H1 (cell line): ENCODE results near the gene ERMN. TPM values are rescaled to one million over a fixed set of nuclear protein-coding genes. Genes with fewer than 3 reads are reported as not detected.

Source experiments
- CTCF ChIA-PET: fragments of 300-600 bp; sonication (Branson Sonifier 250); formaldehyde crosslinking; loops from one replicate; lab custom pipeline; 2021; ENCODE audit not compliant: partially characterized antibody; lab: Charles Lee
- POLR2A ChIA-PET: fragments of 300-600 bp; sonication (Branson Sonifier 250); formaldehyde crosslinking; loops from one replicate; lab custom pipeline; 2021; ENCODE audit warnings: inconsistent platforms; ENCODE audit not compliant: partially characterized antibody; lab: Charles Lee
- DNase-seq, 2 experiments: peaks; one replicate each; pipeline versions ENCODE4 v3.0.0 to v3.0.0-alpha.2; 2010 to 2022; ENCODE audit warnings: low spot score in 2 of 2, low read depth in 1 of 2, mixed read lengths in 1 of 2
- FAIRE-seq: peaks from 2 replicates; lab custom pipeline; 2011; peaks lifted over from hg19 to GRCh38; lab: Jason Lieb, UNC
- H2AFZ ChIP-seq: 2 replicates; pipeline ENCODE4 v1.8.1; 2012; ENCODE audit warnings: low read length, inconsistent platforms
- H2AK5ac ChIP-seq: 2 replicates; pipeline ENCODE4 v1.6.1; 2013; ENCODE audit warnings: low read depth, low read length
- H2BK120ac ChIP-seq: replicated peaks from 2 replicates; pipeline ENCODE3; 2013; ENCODE audit warnings: low read depth, low read length, inconsistent platforms
- H2BK12ac ChIP-seq: 2 replicates; pipeline ENCODE4 v1.6.1; 2013; ENCODE audit warnings: low read depth, low read length
- H2BK15ac ChIP-seq: 2 replicates; pipeline ENCODE4 v1.6.1; 2013; ENCODE audit warnings: low read length
- H2BK20ac ChIP-seq: 2 replicates; pipeline ENCODE4 v1.6.1; 2013; ENCODE audit warnings: low read length
- H2BK5ac ChIP-seq: 2 replicates; pipeline ENCODE4 v1.6.1; 2013; ENCODE audit warnings: low read depth, low read length
- H3K14ac ChIP-seq: 2 replicates; pipeline ENCODE4 v1.6.1; 2013; ENCODE audit warnings: inconsistent platforms; ENCODE audit not compliant: insufficient read length
- H3K18ac ChIP-seq: 2 replicates; pipeline ENCODE4 v1.6.1; 2013; ENCODE audit warnings: low read length; ENCODE audit errors: extremely low read depth
- H3K23ac ChIP-seq: 2 replicates; pipeline ENCODE4 v1.6.1; 2013; ENCODE audit warnings: inconsistent platforms; ENCODE audit not compliant: insufficient read length
- H3K23me2 ChIP-seq: 2 replicates; pipeline ENCODE4 v1.6.1; 2013; ENCODE audit warnings: low read depth, low read length
- H3K27ac ChIP-seq: 2 replicates; pipeline ENCODE4 v1.6.1; 2011; ENCODE audit warnings: low read depth, low read length, inconsistent platforms
- H3K27me3 ChIP-seq, 4 experiments: replicated peaks in 1 of 4; 1 replicate in 1 of 4; 2 replicates in 3 of 4; pipeline versions ENCODE4 v1.6.1 to v1.8.1; 2011 to 2013; ENCODE audit warnings: low read length in 3 of 4, mild to moderate bottlenecking in 3 of 4, inconsistent platforms in 2 of 4, mixed read lengths in 2 of 4, moderate library complexity in 1 of 4; ENCODE audit not compliant: control insufficient read depth in 3 of 4, insufficient read depth in 3 of 4; ENCODE audit errors: extremely low read depth in 1 of 4
- H3K36me3 ChIP-seq, 4 experiments: 2 replicates each; pipeline versions ENCODE4 v1.6.1 to v1.8.1; 2011 to 2013; ENCODE audit warnings: mild to moderate bottlenecking in 4 of 4, low read length in 3 of 4, moderate library complexity in 2 of 4, control low read depth in 1 of 4, inconsistent platforms in 1 of 4; ENCODE audit not compliant: insufficient read depth in 4 of 4, control insufficient read depth in 2 of 4
- H3K4ac ChIP-seq: replicated peaks from 2 replicates; pipeline ENCODE3; 2013; ENCODE audit warnings: low read length, low read depth, mixed read lengths, inconsistent platforms; ENCODE audit not compliant: insufficient read length
- H3K4me1 ChIP-seq, 4 experiments: replicated peaks in 1 of 4; 1 replicate in 1 of 4; 2 replicates in 3 of 4; pipeline versions ENCODE4 v1.6.1 to v1.8.1; 2011 to 2013; ENCODE audit warnings: low read length in 3 of 4, inconsistent platforms in 2 of 4, mixed read lengths in 1 of 4; ENCODE audit not compliant: insufficient read depth in 4 of 4, control insufficient read depth in 3 of 4
- H3K4me2 ChIP-seq, 2 experiments: 2 replicates each; pipeline versions ENCODE4 v1.6.1 to v1.8.1; 2011 to 2013; ENCODE audit warnings: low read depth in 2 of 2, low read length in 2 of 2, control low read depth in 1 of 2, inconsistent platforms in 1 of 2, mild to moderate bottlenecking in 1 of 2; ENCODE audit not compliant: insufficient read depth in 1 of 2
- H3K4me3 ChIP-seq, 4 experiments: fragments of 200-600, 300-600 bp in 1 of 4; sonication (generic), shearing (Covaris generic), sonication (Bioruptor Twin) in 1 of 4; 2 replicates each; pipeline versions ENCODE4 v1.5.1 to v1.8.1; 2011 to 2016; ENCODE audit warnings: low read length in 4 of 4, low read depth in 3 of 4, control low read depth in 2 of 4, inconsistent platforms in 2 of 4, mild to moderate bottlenecking in 2 of 4, mixed read lengths in 1 of 4, moderate library complexity in 1 of 4; ENCODE audit not compliant: insufficient read depth in 2 of 4; ENCODE audit errors: extremely low read depth in 1 of 4
- H3K56ac ChIP-seq: replicated peaks from 2 replicates; pipeline ENCODE3; 2013; ENCODE audit warnings: low read depth, mild to moderate bottlenecking, mixed read lengths, low read length, inconsistent platforms; ENCODE audit not compliant: insufficient read length
- H3K79me1 ChIP-seq: 2 replicates; pipeline ENCODE4 v1.6.1; 2013; ENCODE audit warnings: low read depth, low read length, control low read depth
- H3K79me2 ChIP-seq, 2 experiments: 2 replicates each; pipeline versions ENCODE4 v1.6.1 to v1.8.1; 2012 to 2013; ENCODE audit warnings: low read length in 2 of 2, mild to moderate bottlenecking in 2 of 2, inconsistent platforms in 1 of 2; ENCODE audit not compliant: insufficient read depth in 2 of 2, control insufficient read depth in 1 of 2
- H3K9ac ChIP-seq, 4 experiments: replicated peaks in 1 of 4; 1 replicate in 1 of 4; 2 replicates in 3 of 4; pipeline versions ENCODE4 v1.6.1 to v1.8.1; 2011 to 2013; ENCODE audit warnings: low read depth in 3 of 4, low read length in 3 of 4, control low read depth in 2 of 4, mild to moderate bottlenecking in 2 of 4, moderate library complexity in 2 of 4, inconsistent platforms in 1 of 4; ENCODE audit errors: extremely low read depth in 1 of 4
- H3K9me3 ChIP-seq, 2 experiments: 2 replicates each; pipeline versions ENCODE4 v1.6.1 to v1.8.1; 2012 to 2013; ENCODE audit warnings: mild to moderate bottlenecking in 2 of 2, moderate library complexity in 2 of 2, control low read depth in 1 of 2, inconsistent platforms in 1 of 2, low read depth in 1 of 2, low read length in 1 of 2, mixed read lengths in 1 of 2; ENCODE audit not compliant: insufficient read depth in 2 of 2
- H4K20me1 ChIP-seq, 2 experiments: replicated peaks in 1 of 2; 2 replicates each; pipeline versions ENCODE3 to v1.8.1; 2011 to 2013; ENCODE audit warnings: inconsistent platforms in 2 of 2, low read length in 2 of 2, mild to moderate bottlenecking in 1 of 2; ENCODE audit not compliant: insufficient read depth in 2 of 2, control insufficient read depth in 1 of 2
- H4K5ac ChIP-seq: 2 replicates; pipeline ENCODE4 v1.6.1; 2013; ENCODE audit warnings: low read length, low read depth, mixed read lengths, inconsistent platforms; ENCODE audit not compliant: insufficient read length
- H4K8ac ChIP-seq: 2 replicates; pipeline ENCODE4 v1.8.0; 2013; ENCODE audit warnings: mild to moderate bottlenecking, moderate library complexity, low read length, inconsistent platforms; ENCODE audit not compliant: insufficient read depth; ENCODE audit errors: extremely low read depth
- H4K91ac ChIP-seq: replicated peaks from 2 replicates; pipeline ENCODE3; 2013; ENCODE audit warnings: low read length, mixed read lengths, inconsistent platforms; ENCODE audit not compliant: insufficient read length
- CBX5 ChIP-seq: fragments of 300-800, 300-1000 bp; sonication (generic); IDR thresholded peaks from 2 replicates; pipeline ENCODE4 v1.7.1; 2016; ENCODE audit warnings: antibody characterized with exemption, low read length, low read depth
- CHD1 ChIP-seq: IDR thresholded peaks from 2 replicates; pipeline ENCODE4 v1.6.1; 2012; ENCODE audit warnings: low read depth, low read length, improper control_type of control experiment
- FOSL1 ChIP-seq: IDR thresholded peaks from 2 replicates; pipeline ENCODE4 v1.6.1; 2011; ENCODE audit warnings: mild to moderate bottlenecking, low read depth, low read length, moderate library complexity; ENCODE audit not compliant: insufficient read depth
- NANOG ChIP-seq: IDR thresholded peaks from 2 replicates; pipeline ENCODE4 v1.6.1; 2011; ENCODE audit warnings: low read length, low read depth, mild to moderate bottlenecking, inconsistent platforms; ENCODE audit not compliant: insufficient read depth, poor library complexity, severe bottlenecking
- SP4 ChIP-seq: IDR thresholded peaks from 2 replicates; pipeline ENCODE4 v1.6.1; 2012; ENCODE audit warnings: low read length, inconsistent platforms
- TAF1 ChIP-seq: IDR thresholded peaks from 2 replicates; pipeline ENCODE4 v1.6.1; 2011; ENCODE audit warnings: mild to moderate bottlenecking, low read depth, low read length
- WGBS, 2 experiments: shearing (Covaris generic) in 1 of 2; methylation state at CpG; one replicate each; pipeline versions ENCODE4 v1.1.6 to v1.1.7; 2013 to 2015; ENCODE audit warnings: low lambda C conversion rate in 2 of 2, mixed read lengths in 2 of 2, inconsistent platforms in 1 of 2, low coverage in 1 of 2, missing lambda C conversion rate in 1 of 2; ENCODE audit not compliant: insufficient replicate concordance in 2 of 2, insufficient coverage in 1 of 2, insufficient read length in 1 of 2; ENCODE audit errors: extremely low coverage in 1 of 2, missing lambda C conversion rate in 1 of 2; 5-methylcytosine and 5-hydroxymethylcytosine counted together
- polyA plus RNA-seq, 7 experiments: library from polyadenylated mRNA; depleted of rRNA in 3 of 7; stranded (reverse) in 5 of 7; unstranded in 2 of 7; fragments of >200 nt in 5 of 7; fragments of 200-250 nt in 2 of 7; gene quantifications; 1 replicate in 5 of 7; 2 replicates in 1 of 7; 4 replicates in 1 of 7; pipeline versions ENCODE4 v1.2.1 to v1.2.3, GENCODE V29; 2011 to 2013; ENCODE audit warnings: missing spikeins in 2 of 7, mixed read lengths in 2 of 7
- total RNA-seq: library from RNA; stranded (reverse); fragmentation: NEBNext Ultra II Directional; extraction: Animal tissue kit (Norgen Biotek cat#: 25700); gene quantifications from 2 replicates; pipeline ENCODE4 v1.2.1, GENCODE V29; 2021
- TF ChIP-seq, protein P1 (sequence below): IDR thresholded peaks from 2 replicates; pipeline ENCODE4 v1.6.1; 2011; ENCODE audit warnings: low read length, improper control_type of control experiment
- TF ChIP-seq, protein P2 (sequence below): IDR thresholded peaks from 2 replicates; pipeline ENCODE4 v1.6.1; 2012; ENCODE audit warnings: inconsistent platforms

ERMN gene
- total and polyA plus RNA-seq, 2 of the 8 experiments (the other 6 are each of a cell fraction or from before 2014, with no cell fraction given) = 0.11 TPM; not detected in 1

GRCh38 chr2:157322432-157322831 is 3.2 kb downstream of the ERMN start:
- Histone ChIP-seq H4K5ac (no peak overlapping the region), H3K27me3 (no peaks in the 10 kb centered on the region), H3K4me1 (peaks cover 0 to 9% (median 8%) of the 10 kb centered on the region in 4 experiments; a peak in 6 of 7 replicates), H2BK20ac (no peak overlapping the region), H3K9ac (no peak overlapping the region), H3K4me3 (no peak overlapping the region), H2AK5ac (no peak overlapping the region), H3K79me1 (no peaks in the 10 kb centered on the region), H3K27ac (no peak overlapping the region), H3K18ac (no peak overlapping the region), H2BK15ac (no peak overlapping the region), H2BK120ac (no peak overlapping the region), H3K79me2 (no peaks in the 10 kb centered on the region), H3K4me2 (no peak overlapping the region), H4K91ac (no peak overlapping the region), H3K14ac (no peak overlapping the region), H3K23me2 (no peaks in the 10 kb centered on the region), H3K36me3 (no peaks in the 10 kb centered on the region), H3K4ac (no peak overlapping the region), H4K8ac (no peak overlapping the region), H3K23ac (no peak overlapping the region), H3K9me3 (no peaks in the 10 kb centered on the region), H2BK12ac (no peak overlapping the region), H2BK5ac (no peak overlapping the region), H3K56ac (no peak overlapping the region), H2AFZ (no peak overlapping the region), H4K20me1 (no peaks in the 10 kb centered on the region)
- WGBS, 2 experiments = 89% methylated on average over 4 of the region's 4 CpGs; no CpG with 5 or more reads in 1 of the 2 experiments
- POLR2A ChIA-PET = no interaction called here
- FAIRE-seq (no peak), DNase-seq (no peak)
- TF ChIP-seq, protein P1, sequence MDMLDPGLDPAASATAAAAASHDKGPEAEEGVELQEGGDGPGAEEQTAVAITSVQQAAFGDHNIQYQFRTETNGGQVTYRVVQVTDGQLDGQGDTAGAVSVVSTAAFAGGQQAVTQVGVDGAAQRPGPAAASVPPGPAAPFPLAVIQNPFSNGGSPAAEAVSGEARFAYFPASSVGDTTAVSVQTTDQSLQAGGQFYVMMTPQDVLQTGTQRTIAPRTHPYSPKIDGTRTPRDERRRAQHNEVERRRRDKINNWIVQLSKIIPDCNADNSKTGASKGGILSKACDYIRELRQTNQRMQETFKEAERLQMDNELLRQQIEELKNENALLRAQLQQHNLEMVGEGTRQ = no peak
- TF ChIP-seq NANOG = no peak
- TF ChIP-seq, protein P2, sequence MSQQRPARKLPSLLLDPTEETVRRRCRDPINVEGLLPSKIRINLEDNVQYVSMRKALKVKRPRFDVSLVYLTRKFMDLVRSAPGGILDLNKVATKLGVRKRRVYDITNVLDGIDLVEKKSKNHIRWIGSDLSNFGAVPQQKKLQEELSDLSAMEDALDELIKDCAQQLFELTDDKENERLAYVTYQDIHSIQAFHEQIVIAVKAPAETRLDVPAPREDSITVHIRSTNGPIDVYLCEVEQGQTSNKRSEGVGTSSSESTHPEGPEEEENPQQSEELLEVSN = no peak
- TF ChIP-seq FOSL1 = no peak
- TF ChIP-seq TAF1 = no peak
- TF ChIP-seq SP4 = no peak
- no peak for TF ChIP-seq CBX5
- TF ChIP-seq CHD1 = no peak
- CTCF ChIA-PET = interaction anchor here (0.9 to 4.5 kb wide), 3 partner anchors 11 to 16 kb away, joined by 3 to 24 read pairs (median 13); no protein-coding TSS in a partner anchor
